SIG-M5 treated with dmso at 0.1 percent for 504 hours (cell line): Measurements from ENCODE around the gene RPTOR.

Experiments
- DNase-seq: peaks from one replicate; lab custom pipeline; 2025; ENCODE audit not compliant: unreplicated experiment; lab: John Stamatoyannopoulos, UW

Gene RPTOR

GRCh38 chr17:80588702-80589383 lies 44.2 kb downstream of the RPTOR start:
- no peak for DNase-seq

GRCh38 chr17:80591788-80592187 lies 47.1 kb downstream of the RPTOR start:
- no peak for DNase-seq

- DNase-seq, result no peak
These were observed 47.6 kb downstream of the RPTOR start for GRCh38 chr17:80592243-80592642.

- DNase-seq, result no peak
These were observed 48.5 kb downstream of the RPTOR start for GRCh38 chr17:80593181-80593580.

GRCh38 chr17:80594431-80595269 lies 50.0 kb downstream of the RPTOR start:
- DNase-seq, result no peak

GRCh38 chr17:80596760-80597608 lies 52.3 kb downstream of the RPTOR start:
- DNase-seq, result no peak

- no peak for DNase-seq
These were observed 54.3 kb downstream of the RPTOR start for GRCh38 chr17:80598813-80599545.

- no peak for DNase-seq
These were observed 55.1 kb downstream of the RPTOR start for GRCh38 chr17:80599546-80600305.

- no peak for DNase-seq
These were observed 56.5 kb downstream of the RPTOR start for GRCh38 chr17:80601146-80601545.

- DNase-seq, result no peak
These were observed 58.8 kb downstream of the RPTOR start for GRCh38 chr17:80603396-80603795.

- peak; percentile 81 for DNase-seq
These were observed 59.5 kb downstream of the RPTOR start for GRCh38 chr17:80604009-80604669.

GRCh38 chr17:80604670-80605010 lies 60.0 kb downstream of the RPTOR start:
- no peak for DNase-seq

- DNase-seq, result no peak
These were observed 60.9 kb downstream of the RPTOR start for GRCh38 chr17:80605326-80606066.

GRCh38 chr17:80608326-80608725 lies 63.7 kb downstream of the RPTOR start:
- no peak for DNase-seq

- DNase-seq, result no peak
These were observed 65.1 kb downstream of the RPTOR start for GRCh38 chr17:80609757-80610156.

GRCh38 chr17:80611816-80612215 lies 67.2 kb downstream of the RPTOR start:
- no peak for DNase-seq

GRCh38 chr17:80612997-80613731 lies 68.5 kb downstream of the RPTOR start:
- DNase-seq, result no peak

- DNase-seq, result no peak
These were observed 69.1 kb downstream of the RPTOR start for GRCh38 chr17:80613732-80614071.
